ENCODE results near the gene SUCLA2. TPM values are rescaled to one million over a fixed set of nuclear protein-coding genes. Genes with fewer than 3 reads are reported as not detected.

Gene SUCLA2
- total and polyA plus RNA-seq, 2 experiments from 2014 or later: 56.0 to 84.2 TPM

DNA sequence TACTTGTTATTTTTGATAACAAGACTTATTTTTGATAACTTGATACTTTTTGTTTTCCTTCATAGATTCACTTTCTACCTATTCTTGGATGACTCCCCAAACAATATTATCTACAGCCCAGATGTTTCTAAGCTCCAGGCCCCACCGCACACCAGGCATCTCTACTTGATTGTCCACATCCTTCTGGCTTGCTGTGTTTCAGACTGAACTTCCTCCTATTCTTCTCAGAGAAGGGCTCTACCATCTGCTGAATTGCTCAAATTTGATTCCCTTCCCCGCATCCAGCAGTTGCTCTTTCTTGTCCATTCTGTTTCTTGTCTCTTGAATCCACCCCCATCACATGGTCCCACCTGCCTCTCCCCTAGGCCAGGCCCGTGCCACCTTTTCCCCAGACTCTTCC, 49.5 kb upstream of the SUCLA2 start (continued):
- TF ChIP-seq, protein P1, sequence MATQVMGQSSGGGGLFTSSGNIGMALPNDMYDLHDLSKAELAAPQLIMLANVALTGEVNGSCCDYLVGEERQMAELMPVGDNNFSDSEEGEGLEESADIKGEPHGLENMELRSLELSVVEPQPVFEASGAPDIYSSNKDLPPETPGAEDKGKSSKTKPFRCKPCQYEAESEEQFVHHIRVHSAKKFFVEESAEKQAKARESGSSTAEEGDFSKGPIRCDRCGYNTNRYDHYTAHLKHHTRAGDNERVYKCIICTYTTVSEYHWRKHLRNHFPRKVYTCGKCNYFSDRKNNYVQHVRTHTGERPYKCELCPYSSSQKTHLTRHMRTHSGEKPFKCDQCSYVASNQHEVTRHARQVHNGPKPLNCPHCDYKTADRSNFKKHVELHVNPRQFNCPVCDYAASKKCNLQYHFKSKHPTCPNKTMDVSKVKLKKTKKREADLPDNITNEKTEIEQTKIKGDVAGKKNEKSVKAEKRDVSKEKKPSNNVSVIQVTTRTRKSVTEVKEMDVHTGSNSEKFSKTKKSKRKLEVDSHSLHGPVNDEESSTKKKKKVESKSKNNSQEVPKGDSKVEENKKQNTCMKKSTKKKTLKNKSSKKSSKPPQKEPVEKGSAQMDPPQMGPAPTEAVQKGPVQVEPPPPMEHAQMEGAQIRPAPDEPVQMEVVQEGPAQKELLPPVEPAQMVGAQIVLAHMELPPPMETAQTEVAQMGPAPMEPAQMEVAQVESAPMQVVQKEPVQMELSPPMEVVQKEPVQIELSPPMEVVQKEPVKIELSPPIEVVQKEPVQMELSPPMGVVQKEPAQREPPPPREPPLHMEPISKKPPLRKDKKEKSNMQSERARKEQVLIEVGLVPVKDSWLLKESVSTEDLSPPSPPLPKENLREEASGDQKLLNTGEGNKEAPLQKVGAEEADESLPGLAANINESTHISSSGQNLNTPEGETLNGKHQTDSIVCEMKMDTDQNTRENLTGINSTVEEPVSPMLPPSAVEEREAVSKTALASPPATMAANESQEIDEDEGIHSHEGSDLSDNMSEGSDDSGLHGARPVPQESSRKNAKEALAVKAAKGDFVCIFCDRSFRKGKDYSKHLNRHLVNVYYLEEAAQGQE (IDR thresholded peaks at IDR 0.05; ENCODE audit: unreplicated experiment): no peak

DNA sequence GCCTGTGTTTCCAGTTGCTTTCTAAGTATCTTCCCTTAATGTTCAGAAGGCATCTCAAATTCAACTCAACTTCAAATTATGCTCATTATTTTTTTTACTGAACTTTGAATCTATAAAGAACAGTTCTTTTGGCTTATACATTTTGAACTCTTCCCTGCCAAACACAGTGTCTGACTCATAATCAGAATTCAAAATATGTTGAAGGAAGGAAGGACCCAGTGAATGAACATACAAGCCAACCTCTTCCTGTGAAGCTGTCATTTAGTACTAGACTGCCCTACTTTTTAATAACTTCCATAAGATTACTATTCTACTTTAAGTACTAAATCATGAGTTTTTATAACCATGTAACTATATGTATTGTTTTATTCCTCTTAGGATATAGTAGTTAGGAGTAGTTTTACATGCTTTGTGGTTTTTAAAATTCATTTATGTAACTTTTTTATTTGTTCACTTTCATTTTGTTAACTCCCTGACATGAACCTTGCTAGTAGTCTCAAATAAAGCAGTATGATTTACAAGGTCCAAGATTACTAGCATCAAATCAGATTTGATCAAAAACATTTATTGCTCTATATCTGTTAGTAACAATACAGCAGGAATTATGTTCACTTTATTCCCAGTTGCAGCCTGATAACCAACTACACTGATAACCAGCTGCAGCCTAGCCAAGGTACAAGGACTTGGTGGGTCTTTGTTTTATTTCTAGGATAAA, 42.9 kb upstream of the SUCLA2 start:
- H3K36me3 ChIP-seq (ENCODE audit: insufficient read depth): peaks cover 15% of the 10 kb centered on the region; the same call in 1 of the 2 replicates
- no peaks in the 10 kb centered on the region for H3K27me3 ChIP-seq (ENCODE audit: insufficient read depth)
- no peaks in the 10 kb centered on the region for H3F3A ChIP-seq (replicated peaks; ENCODE audit: low read depth)
- H3K4me1 ChIP-seq (ENCODE audit: insufficient read depth): no peaks in the 10 kb centered on the region; the same call in 1 of the 2 replicates
- no peak for ATAC-seq
- H4K20me1 ChIP-seq (replicated peaks; ENCODE audit: insufficient read depth): no peaks in the 10 kb centered on the region; the same call in 1 of the 2 replicates
- no peak for TF ChIP-seq EZH2 (IDR thresholded peaks at IDR 0.05; ENCODE audit: low read depth, unreplicated experiment)
- no peaks in the 10 kb centered on the region for H3K9me2 ChIP-seq (ENCODE audit: insufficient read depth)
- no peak for DNase-seq (ENCODE audit: low spot score)
- no peak overlapping the region for H2AFZ ChIP-seq
- H3K27ac ChIP-seq (ENCODE audit: low read depth): no peak overlapping the region
- Mint-ChIP-seq H3K9me3 (no peaks in the 10 kb centered on the region), H3K27me3 (ENCODE audit: insufficient read depth, low read depth, poor library complexity) (peaks cover 2% of the 10 kb centered on the region), H3K4me1 (peaks cover 5% of the 10 kb centered on the region; the same call in 2 of the 3 replicates), H3K27ac (no peak overlapping the region), H3K36me3 (ENCODE audit: low read depth) (peaks cover 52% of the 10 kb centered on the region), H3K4me3 (no peak overlapping the region)
- H3K79me2 ChIP-seq (replicated peaks; ENCODE audit: insufficient read depth): peaks cover 20% of the 10 kb centered on the region
- no peak overlapping the region for H3K4me3 ChIP-seq
- no peak overlapping the region for H3K4me2 ChIP-seq

DNA sequence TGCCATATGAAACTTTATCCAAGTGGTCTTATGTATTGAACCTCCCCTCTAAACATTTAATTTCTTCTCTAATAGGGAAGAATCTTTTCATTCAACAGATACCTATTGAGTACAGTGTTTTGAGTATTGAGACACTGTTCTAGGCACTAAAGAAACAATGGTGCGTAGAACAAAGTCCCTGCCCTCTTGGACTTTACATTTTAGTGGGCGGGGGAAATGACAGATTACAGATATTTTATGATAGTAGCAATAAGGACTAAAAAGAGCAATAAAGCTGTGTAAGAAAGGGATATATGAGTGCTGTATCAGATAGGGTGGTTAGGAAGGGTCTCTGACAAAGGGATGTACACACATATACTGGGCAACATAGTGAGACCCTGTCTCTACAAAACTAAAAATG, 41.8 kb upstream of the SUCLA2 start:
- Mint-ChIP-seq H3K27me3 (ENCODE audit: insufficient read depth, low read depth, poor library complexity) (peaks cover 6% of the 10 kb centered on the region), H3K36me3 (ENCODE audit: low read depth) (peaks cover 50% of the 10 kb centered on the region), H3K4me3 (no peak overlapping the region), H3K4me1 (peaks cover 9% of the 10 kb centered on the region; the same call in 2 of the 3 replicates), H3K27ac (no peak overlapping the region), H3K9me3 (no peaks in the 10 kb centered on the region)
- ATAC-seq: no peak
- Histone ChIP-seq H4K20me1 (replicated peaks; ENCODE audit: insufficient read depth) (no peaks in the 10 kb centered on the region), H3K4me1 (ENCODE audit: insufficient read depth) (peaks cover 8% of the 10 kb centered on the region), H3F3A (replicated peaks; ENCODE audit: low read depth) (no peaks in the 10 kb centered on the region), H3K9me2 (ENCODE audit: insufficient read depth) (no peaks in the 10 kb centered on the region), H2AFZ (no peak overlapping the region), H3K4me3 (no peak overlapping the region), H3K27me3 (ENCODE audit: insufficient read depth) (no peaks in the 10 kb centered on the region), H3K4me2 (no peak overlapping the region), H3K79me2 (replicated peaks; ENCODE audit: insufficient read depth) (peaks cover 27% of the 10 kb centered on the region), H3K27ac (ENCODE audit: low read depth) (no peak overlapping the region), H3K36me3 (ENCODE audit: insufficient read depth) (0 out of 2 replicates have a peak, but pooled peaks cover 5% of the 10 kb centered on the region)
- no peak for TF ChIP-seq EZH2 (IDR thresholded peaks at IDR 0.05; ENCODE audit: low read depth, unreplicated experiment)
- TF ChIP-seq, protein P2, sequence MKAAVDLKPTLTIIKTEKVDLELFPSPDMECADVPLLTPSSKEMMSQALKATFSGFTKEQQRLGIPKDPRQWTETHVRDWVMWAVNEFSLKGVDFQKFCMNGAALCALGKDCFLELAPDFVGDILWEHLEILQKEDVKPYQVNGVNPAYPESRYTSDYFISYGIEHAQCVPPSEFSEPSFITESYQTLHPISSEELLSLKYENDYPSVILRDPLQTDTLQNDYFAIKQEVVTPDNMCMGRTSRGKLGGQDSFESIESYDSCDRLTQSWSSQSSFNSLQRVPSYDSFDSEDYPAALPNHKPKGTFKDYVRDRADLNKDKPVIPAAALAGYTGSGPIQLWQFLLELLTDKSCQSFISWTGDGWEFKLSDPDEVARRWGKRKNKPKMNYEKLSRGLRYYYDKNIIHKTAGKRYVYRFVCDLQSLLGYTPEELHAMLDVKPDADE (IDR thresholded peaks at IDR 0.05): no peak
- TF ChIP-seq ZNF114 (CRISPR knock-in tag; IDR thresholded peaks at IDR 0.05): no peak
- TF ChIP-seq, protein P3, sequence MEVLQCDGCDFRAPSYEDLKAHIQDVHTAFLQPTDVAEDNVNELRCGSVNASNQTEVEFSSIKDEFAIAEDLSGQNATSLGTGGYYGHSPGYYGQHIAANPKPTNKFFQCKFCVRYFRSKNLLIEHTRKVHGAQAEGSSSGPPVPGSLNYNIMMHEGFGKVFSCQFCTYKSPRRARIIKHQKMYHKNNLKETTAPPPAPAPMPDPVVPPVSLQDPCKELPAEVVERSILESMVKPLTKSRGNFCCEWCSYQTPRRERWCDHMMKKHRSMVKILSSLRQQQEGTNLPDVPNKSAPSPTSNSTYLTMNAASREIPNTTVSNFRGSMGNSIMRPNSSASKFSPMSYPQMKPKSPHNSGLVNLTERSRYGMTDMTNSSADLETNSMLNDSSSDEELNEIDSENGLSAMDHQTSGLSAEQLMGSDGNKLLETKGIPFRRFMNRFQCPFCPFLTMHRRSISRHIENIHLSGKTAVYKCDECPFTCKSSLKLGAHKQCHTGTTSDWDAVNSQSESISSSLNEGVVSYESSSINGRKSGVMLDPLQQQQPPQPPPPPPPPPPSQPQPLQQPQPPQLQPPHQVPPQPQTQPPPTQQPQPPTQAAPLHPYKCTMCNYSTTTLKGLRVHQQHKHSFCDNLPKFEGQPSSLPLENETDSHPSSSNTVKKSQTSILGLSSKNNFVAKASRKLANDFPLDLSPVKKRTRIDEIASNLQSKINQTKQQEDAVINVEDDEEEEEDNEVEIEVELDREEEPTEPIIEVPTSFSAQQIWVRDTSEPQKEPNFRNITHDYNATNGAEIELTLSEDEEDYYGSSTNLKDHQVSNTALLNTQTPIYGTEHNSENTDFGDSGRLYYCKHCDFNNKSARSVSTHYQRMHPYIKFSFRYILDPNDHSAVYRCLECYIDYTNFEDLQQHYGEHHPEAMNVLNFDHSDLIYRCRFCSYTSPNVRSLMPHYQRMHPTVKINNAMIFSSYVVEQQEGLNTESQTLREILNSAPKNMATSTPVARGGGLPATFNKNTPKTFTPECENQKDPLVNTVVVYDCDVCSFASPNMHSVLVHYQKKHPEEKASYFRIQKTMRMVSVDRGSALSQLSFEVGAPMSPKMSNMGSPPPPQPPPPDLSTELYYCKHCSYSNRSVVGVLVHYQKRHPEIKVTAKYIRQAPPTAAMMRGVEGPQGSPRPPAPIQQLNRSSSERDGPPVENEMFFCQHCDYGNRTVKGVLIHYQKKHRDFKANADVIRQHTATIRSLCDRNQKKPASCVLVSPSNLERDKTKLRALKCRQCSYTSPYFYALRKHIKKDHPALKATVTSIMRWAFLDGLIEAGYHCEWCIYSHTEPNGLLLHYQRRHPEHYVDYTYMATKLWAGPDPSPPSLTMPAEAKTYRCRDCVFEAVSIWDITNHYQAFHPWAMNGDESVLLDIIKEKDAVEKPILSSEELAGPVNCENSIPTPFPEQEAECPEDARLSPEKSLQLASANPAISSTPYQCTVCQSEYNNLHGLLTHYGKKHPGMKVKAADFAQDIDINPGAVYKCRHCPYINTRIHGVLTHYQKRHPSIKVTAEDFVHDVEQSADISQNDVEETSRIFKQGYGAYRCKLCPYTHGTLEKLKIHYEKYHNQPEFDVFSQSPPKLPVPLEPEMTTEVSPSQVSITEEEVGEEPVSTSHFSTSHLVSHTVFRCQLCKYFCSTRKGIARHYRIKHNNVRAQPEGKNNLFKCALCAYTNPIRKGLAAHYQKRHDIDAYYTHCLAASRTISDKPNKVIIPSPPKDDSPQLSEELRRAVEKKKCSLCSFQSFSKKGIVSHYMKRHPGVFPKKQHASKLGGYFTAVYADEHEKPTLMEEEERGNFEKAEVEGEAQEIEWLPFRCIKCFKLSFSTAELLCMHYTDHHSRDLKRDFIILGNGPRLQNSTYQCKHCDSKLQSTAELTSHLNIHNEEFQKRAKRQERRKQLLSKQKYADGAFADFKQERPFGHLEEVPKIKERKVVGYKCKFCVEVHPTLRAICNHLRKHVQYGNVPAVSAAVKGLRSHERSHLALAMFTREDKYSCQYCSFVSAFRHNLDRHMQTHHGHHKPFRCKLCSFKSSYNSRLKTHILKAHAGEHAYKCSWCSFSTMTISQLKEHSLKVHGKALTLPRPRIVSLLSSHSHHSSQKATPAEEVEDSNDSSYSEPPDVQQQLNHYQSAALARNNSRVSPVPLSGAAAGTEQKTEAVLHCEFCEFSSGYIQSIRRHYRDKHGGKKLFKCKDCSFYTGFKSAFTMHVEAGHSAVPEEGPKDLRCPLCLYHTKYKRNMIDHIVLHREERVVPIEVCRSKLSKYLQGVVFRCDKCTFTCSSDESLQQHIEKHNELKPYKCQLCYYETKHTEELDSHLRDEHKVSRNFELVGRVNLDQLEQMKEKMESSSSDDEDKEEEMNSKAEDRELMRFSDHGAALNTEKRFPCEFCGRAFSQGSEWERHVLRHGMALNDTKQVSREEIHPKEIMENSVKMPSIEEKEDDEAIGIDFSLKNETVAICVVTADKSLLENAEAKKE (CRISPR knock-in tag; IDR thresholded peaks at IDR 0.05): no peak
- no peak for TF ChIP-seq NANOG (IDR thresholded peaks at IDR 0.05; ENCODE audit: borderline replicate concordance)
- DNase-seq (ENCODE audit: low spot score): no peak

Measured in GM23338 (cell line).